Measurements from ENCODE around the gene UBE2QL1.

Gene UBE2QL1

GRCh38 chr5:6448622-6449464 is at the start of gene UBE2QL1:
UBE2QL1 (plus strand) TSS chr5:6448859; CDS start chr5:6448894, 35 bp downstream.
- no peak for DNase-seq (ENCODE audit: low read depth in 2 of 2)

- no peak for DNase-seq (ENCODE audit: low read depth in 2 of 2)
These were observed 48.4 kb upstream of the UBE2QL1 start for GRCh38 chr5:6399980-6400910.

- no peak for DNase-seq (ENCODE audit: low read depth in 2 of 2)
These were observed 47.2 kb upstream of the UBE2QL1 start for GRCh38 chr5:6401410-6401809.

GRCh38 chr5:6402939-6403338 is 45.7 kb upstream of the UBE2QL1 start:
- no peak for DNase-seq (ENCODE audit: low read depth in 2 of 2)

GRCh38 chr5:6403416-6403815 is 45.2 kb upstream of the UBE2QL1 start:
- no peak for DNase-seq (ENCODE audit: low read depth in 2 of 2)

GRCh38 chr5:6404129-6404528 is 44.5 kb upstream of the UBE2QL1 start:
- no peak for DNase-seq (ENCODE audit: low read depth in 2 of 2)

- DNase-seq (ENCODE audit: low read depth in 2 of 2) = no peak
These were observed 43.1 kb upstream of the UBE2QL1 start for GRCh38 chr5:6405591-6405990.

- no peak for DNase-seq (ENCODE audit: low read depth in 2 of 2)
These were observed 41.0 kb upstream of the UBE2QL1 start for GRCh38 chr5:6407558-6408259.

- DNase-seq (ENCODE audit: low read depth in 2 of 2) = no peak
These were observed 40.4 kb upstream of the UBE2QL1 start for GRCh38 chr5:6408260-6408596.

- no peak for DNase-seq (ENCODE audit: low read depth in 2 of 2)
These were observed 39.8 kb upstream of the UBE2QL1 start for GRCh38 chr5:6408627-6409446.

GRCh38 chr5:6410421-6410820 is 38.2 kb upstream of the UBE2QL1 start:
- no peak for DNase-seq (ENCODE audit: low read depth in 2 of 2)

- no peak for DNase-seq (ENCODE audit: low read depth in 2 of 2)
These were observed 37.5 kb upstream of the UBE2QL1 start for GRCh38 chr5:6411141-6411540.

GRCh38 chr5:6412811-6413210 is 35.8 kb upstream of the UBE2QL1 start:
- DNase-seq (ENCODE audit: low read depth in 2 of 2) = no peak

- no peak for DNase-seq (ENCODE audit: low read depth in 2 of 2)
These were observed 31.0 kb upstream of the UBE2QL1 start for GRCh38 chr5:6417657-6418056.

GRCh38 chr5:6418679-6419276 is 29.9 kb upstream of the UBE2QL1 start:
- no peak for DNase-seq (ENCODE audit: low read depth in 2 of 2)

GRCh38 chr5:6419340-6419852 is 29.3 kb upstream of the UBE2QL1 start:
- no peak for DNase-seq (ENCODE audit: low read depth in 2 of 2)

- no peak for DNase-seq (ENCODE audit: low read depth in 2 of 2)
These were observed 25.1 kb upstream of the UBE2QL1 start for GRCh38 chr5:6423327-6424109.

- no peak for DNase-seq (ENCODE audit: low read depth in 2 of 2)
These were observed 24.5 kb upstream of the UBE2QL1 start for GRCh38 chr5:6424110-6424659.

- no peak for DNase-seq (ENCODE audit: low read depth in 2 of 2)
These were observed 24.0 kb upstream of the UBE2QL1 start for GRCh38 chr5:6424700-6425099.

- DNase-seq (ENCODE audit: low read depth in 2 of 2) = no peak
These were observed 21.0 kb upstream of the UBE2QL1 start for GRCh38 chr5:6427694-6428093.

Measured in stimulated activated CD8-positive, alpha-beta memory T cell treated with anti-CD3 and anti-CD28 coated beads, Interleukin-7, amount 100 ng/mL, for 4 hours (primary cell).